ENCODE data around the gene DNAJC17. TPM values are rescaled to one million over a fixed set of nuclear protein-coding genes. Genes with fewer than 3 reads are reported as not detected.

DNAJC17 gene
- total RNA-seq, 1 experiment from 2014 or later: 36.1 TPM

DNA sequence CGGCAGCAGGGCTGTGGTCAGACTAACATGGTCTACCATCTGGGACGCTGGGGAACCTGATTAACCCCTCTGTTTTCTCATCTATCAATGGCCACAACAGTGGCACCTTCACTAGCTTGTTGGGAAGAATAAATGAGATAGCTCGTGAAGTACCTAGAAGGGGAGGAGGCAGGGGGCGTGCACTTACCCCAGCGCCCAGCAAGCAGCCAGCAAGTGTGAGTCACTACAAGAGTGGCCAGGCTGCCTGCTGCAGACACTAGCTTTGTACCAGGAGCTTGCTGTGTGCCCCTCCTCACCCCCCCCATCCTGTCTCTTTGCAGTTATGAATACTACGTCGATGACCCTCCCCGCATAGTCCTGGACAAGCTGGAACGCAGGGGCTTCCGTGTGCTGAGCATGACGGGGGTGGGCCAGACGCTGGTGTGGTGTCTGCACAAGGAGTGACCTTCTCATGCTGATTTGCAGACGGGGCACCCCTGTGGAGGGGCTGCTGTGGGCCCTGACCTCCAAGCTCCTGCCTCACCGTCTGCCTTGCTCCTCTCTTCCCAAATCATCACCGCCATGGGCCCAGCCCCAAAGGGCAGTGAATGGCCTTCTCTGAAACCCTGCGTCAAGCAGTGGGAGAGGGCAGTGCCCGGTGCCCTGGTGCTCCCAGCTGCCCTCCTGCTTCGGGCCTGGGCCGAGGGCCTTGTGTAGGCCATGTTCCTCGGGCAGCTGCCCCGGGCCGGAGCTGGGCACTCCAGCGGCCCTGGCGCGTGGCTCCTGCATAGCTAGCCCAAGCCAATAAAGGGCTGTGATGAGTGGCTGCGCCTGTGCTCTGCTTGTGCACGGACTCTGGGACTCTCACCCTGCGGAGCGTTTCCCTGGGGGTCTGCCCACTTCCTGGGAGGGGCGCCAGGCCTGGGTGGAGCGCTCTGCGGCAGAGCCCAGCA is 40.1 kb downstream of the DNAJC17 start:
- Histone ChIP-seq H3K4me1 (ENCODE audit: control insufficient read depth in 1 of 2, insufficient read depth in 2 of 2, low read length in 2 of 2) (peaks cover 32 to 74% of the 10 kb centered on the region in 2 experiments), H3K27ac (ENCODE audit: low read depth, low read length) (no peak overlapping the region), H2AFZ (ENCODE audit: low read depth, low read length, poor library complexity, severe bottlenecking) (no peak overlapping the region), H3K4me2 (ENCODE audit: low read length) (no peak overlapping the region), H3K9me2 (ENCODE audit: insufficient read depth) (no peaks in the 10 kb centered on the region), H3K27me3 (ENCODE audit: insufficient read depth, low read length) (no peaks in the 10 kb centered on the region), H3K79me2 (ENCODE audit: insufficient read depth, low read length) (no peaks in the 10 kb centered on the region), H4K20me1 (ENCODE audit: insufficient read depth) (no peaks in the 10 kb centered on the region), H3K9ac (ENCODE audit: low read length) (no peak overlapping the region), H3K9me3 (ENCODE audit: control insufficient read depth in 1 of 2, insufficient read depth in 1 of 2, low read depth in 1 of 2, low read length in 2 of 2) (no peaks in the 10 kb centered on the region), H3K4me3 (replicated peaks in 1 of 2; ENCODE audit: low read depth in 1 of 2, low read length in 2 of 2) (no peak overlapping the region), H3K36me3 (ENCODE audit: control insufficient read depth in 1 of 2, insufficient read depth in 2 of 2, low read length in 2 of 2) (no peaks in the 10 kb centered on the region; a peak in 1 of 4 replicates)
- CTCF ChIA-PET: interaction anchor here (1.7 kb wide), 1 partner anchor 127 kb away, joined by 4 read pairs; the partner anchor contains the start of gene VPS18
- RAD21 ChIA-PET (ENCODE audit: low non-redundant PET in 1 of 2, low total read pairs in 2 of 2, uncharacterized antibody in 2 of 2, unreplicated experiment in 2 of 2): no interaction called here
- ATAC-seq (no peak), DNase-seq (ENCODE audit: low read depth, low spot score) (no peak)
- POLR2A ChIA-PET: no interaction called here
- intact Hi-C loops (cut with micrococcal nuclease): no loop called here
- BruUV-seq (replicated peaks): no TSS peak
- no peak for TF ChIP-seq POLR2AphosphoS5 (IDR thresholded peaks at IDR 0.05; ENCODE audit: low read depth, low read length)
- TF ChIP-seq, protein P1, sequence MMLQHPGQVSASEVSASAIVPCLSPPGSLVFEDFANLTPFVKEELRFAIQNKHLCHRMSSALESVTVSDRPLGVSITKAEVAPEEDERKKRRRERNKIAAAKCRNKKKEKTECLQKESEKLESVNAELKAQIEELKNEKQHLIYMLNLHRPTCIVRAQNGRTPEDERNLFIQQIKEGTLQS (IDR thresholded peaks at IDR 0.05): no peak
- no peak for TF ChIP-seq YY1 (IDR thresholded peaks at IDR 0.05; ENCODE audit: extremely low read depth, insufficient replicate concordance, low read depth, low read length)
- TF ChIP-seq ZFX (IDR thresholded peaks at IDR 0.05): no peak
- TF ChIP-seq, protein P2, sequence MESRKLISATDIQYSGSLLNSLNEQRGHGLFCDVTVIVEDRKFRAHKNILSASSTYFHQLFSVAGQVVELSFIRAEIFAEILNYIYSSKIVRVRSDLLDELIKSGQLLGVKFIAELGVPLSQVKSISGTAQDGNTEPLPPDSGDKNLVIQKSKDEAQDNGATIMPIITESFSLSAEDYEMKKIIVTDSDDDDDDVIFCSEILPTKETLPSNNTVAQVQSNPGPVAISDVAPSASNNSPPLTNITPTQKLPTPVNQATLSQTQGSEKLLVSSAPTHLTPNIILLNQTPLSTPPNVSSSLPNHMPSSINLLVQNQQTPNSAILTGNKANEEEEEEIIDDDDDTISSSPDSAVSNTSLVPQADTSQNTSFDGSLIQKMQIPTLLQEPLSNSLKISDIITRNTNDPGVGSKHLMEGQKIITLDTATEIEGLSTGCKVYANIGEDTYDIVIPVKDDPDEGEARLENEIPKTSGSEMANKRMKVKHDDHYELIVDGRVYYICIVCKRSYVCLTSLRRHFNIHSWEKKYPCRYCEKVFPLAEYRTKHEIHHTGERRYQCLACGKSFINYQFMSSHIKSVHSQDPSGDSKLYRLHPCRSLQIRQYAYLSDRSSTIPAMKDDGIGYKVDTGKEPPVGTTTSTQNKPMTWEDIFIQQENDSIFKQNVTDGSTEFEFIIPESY (IDR thresholded peaks at IDR 0.05; ENCODE audit: extremely low read depth, insufficient replicate concordance, low read length): no peak
- no peak for TF ChIP-seq TCF7L2 (IDR thresholded peaks at IDR 0.05; ENCODE audit: borderline replicate concordance, extremely low read depth, insufficient read depth, insufficient read length)
- TF ChIP-seq ELF1 (IDR thresholded peaks at IDR 0.05; ENCODE audit: borderline replicate concordance, low read depth): no peak
- TF ChIP-seq FOSL1 (IDR thresholded peaks at IDR 0.05; ENCODE audit: low read depth): no peak
- no peak for TF ChIP-seq EZH2 (IDR thresholded peaks at IDR 0.05)
- no peak for TF ChIP-seq SIN3A (IDR thresholded peaks at IDR 0.05; ENCODE audit: low read depth)
- no peak for TF ChIP-seq RAD21 (IDR thresholded peaks at IDR 0.05; ENCODE audit: low read depth)

Data from HCT116 (cell line).